GM19463 (cell line): ENCODE results near the gene COBLL1.

Experiments used
- ATAC-seq: cut with Tn5 transposase; IDR thresholded peaks from one replicate; pipeline ENCODE4 v1.9.1; 2021; ENCODE audit warnings: mild to moderate bottlenecking, moderate library complexity; ENCODE audit not compliant: unreplicated experiment

The COBLL1 gene

DNA sequence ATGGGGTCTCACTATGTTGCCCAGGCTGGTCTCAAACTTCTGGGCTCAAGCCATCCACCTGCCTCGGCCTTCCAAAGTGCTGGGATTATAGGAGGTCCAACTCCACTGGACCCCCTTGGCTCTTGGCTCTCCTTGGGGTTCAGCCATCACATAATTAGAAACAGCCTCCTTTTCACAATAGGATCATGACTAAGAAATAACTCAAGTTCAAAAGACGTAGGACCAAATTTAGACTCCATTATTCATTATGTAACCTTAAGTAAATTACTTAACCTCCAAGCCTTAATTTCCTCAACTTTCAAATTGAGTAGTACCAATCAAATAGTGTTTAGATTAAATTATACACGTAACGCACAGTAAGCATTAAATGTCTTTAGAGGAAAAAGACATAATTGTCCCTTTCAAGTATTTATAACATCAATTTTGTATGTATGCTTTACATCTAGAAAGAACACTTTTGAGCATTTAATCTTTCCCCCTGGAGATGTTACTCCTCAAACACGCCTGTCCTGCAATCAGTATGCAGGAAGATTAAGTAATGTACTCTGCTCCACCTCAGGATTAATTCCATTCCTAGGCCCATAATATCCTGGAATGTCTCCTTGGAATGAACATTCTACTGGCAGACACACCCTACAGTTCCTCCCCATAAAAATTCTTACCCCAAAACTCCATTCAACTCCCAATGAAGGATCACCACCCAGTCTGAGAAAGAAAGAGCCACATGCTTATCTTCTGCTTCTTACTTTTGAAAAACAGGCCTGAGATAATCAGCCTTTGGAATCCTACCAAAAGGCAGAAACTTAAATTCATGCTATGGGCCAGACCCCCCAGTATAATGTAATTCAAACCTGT, 49.1 kb downstream of the COBLL1 start:
- no peak for ATAC-seq

DNA sequence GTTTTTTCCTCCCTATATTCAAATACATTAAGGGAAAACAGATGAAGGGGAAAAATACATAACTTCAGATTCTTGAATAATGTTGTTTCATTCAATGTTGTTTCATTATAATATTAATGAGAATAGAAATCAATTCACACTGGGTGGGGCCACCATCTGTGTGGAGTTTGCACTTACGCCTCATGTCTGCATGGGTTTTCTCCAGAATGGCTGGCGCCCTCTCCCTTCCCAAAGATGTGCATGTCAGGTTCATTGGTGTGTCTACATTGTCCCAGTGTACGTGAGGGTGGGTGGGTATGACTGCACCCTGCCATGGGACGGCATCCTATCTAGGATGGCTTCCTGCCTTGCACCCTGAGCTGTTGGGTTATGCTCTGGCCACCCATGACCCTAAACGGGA, 51.7 kb downstream of the COBLL1 start:
- ATAC-seq, result no peak

DNA sequence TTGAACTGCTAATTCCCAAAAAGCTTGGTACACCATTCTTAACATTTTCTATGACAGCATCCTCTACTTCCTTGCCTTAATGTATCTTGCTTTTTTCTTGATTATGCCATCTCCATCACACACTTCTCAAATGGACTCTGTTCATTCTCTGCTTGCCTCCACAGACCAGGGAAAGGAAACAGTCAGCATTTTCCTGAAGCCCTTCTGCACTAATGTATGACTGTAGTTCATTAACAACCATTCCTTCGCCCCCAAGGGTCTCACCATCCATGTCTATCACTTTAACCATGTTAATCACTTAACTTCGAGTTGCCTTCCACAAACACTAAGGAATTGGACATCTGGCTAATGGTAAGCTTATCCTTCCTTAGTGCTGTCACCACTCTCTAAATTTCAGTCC, 54.8 kb downstream of the COBLL1 start:
- no peak for ATAC-seq

DNA sequence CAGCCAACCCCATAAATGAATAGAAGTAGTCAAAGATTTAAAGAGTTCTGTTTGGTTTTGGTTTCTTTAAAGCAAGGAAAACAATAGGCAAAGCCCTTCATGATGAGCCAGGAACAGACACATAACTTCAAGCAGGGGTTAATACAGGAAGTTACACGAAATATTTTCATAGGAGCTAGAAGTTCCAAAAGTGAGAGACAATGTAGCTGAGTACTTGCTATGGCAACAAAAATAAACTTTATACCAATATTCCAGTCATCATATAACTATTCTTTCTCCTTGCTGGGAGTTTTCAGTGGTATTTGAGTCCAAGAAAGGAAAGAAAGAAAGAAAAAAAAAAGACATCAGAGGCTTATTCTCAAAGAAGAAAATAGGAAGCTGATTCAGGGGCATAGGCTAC, 56.2 kb downstream of the COBLL1 start:
- ATAC-seq, result no peak

DNA sequence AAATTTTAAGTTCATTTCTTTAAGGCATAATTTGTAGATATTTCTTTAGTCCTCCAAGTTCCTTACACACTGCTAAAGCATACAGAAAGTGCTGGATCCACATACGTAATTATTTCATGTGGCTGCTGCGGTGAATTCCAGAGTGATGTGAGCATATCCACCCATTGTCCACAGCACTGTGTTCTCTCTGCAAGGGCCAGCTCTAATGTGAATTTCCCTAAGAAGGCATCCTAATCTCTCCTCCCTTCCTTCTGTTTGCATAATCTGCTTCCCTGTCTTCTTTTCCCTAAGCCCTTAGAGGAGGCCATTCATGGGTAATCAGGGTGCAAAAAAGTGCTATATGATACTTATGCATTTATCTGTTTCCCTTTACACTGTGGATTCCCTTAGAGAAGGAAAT, 57.2 kb downstream of the COBLL1 start:
- ATAC-seq, result no peak

DNA sequence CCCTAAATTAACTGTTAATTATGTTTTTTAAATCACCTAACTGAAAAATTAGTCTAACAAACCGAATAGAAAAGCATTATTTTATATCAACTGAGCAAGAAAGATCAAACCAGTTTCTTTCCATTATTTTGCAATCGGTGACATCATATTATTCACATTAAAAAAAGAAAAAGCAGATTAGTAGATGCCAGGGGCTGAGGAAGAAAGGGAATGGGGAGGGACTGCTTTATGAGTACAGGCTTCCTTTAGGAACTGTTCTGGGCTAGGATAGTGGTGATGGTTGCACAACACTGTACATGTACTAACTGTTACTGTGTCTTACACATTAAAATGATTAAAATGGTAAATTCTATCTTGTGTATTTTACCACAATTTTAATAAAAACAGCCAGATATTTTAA, 59.3 kb downstream of the COBLL1 start:
- ATAC-seq, result no peak

DNA sequence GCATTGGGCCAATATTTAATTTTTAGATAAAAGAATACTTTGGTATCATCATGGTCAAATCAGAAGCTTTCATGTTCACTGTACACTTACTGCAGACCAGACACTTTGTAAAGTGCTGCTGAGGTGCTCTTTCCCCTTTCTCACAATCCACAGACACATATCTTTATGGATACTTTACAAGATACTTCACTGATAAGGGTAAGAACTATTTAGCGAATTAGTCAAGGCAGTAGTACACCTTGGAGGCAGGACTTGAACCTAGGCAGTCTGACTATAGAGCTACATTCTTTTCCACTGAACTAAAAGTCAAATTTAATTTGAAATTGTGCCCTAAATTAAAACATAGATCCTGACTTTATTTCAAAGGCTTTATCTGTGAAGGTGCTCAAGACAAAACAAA, 60.2 kb downstream of the COBLL1 start:
- no peak for ATAC-seq

DNA sequence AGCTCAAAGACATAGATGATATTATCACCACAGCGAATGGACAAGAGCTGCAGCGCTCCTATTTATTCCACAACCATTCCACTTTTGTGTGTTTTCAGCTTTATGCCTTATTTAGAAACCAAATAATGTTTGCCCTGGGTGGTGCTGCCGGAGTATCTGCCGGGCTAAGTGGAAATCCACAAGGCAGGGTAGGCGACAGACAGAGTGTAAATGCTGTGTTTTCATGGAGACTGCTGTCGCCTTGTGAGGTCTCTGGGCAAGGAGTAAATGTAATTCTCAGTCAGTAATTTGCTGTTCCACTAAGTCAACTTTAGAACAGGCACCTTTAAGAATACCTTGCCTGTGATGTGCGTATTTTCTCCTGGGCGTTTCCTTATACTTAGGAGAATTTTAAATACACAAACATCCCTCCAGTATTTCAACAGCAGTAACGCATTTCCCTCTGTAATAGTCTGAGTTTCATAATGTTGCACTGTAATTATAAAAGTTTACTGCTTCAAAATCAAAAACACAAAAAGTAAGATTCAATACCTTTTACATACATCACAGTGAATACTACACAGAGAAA, 60.9 kb downstream of the COBLL1 start:
- no peak for ATAC-seq

DNA sequence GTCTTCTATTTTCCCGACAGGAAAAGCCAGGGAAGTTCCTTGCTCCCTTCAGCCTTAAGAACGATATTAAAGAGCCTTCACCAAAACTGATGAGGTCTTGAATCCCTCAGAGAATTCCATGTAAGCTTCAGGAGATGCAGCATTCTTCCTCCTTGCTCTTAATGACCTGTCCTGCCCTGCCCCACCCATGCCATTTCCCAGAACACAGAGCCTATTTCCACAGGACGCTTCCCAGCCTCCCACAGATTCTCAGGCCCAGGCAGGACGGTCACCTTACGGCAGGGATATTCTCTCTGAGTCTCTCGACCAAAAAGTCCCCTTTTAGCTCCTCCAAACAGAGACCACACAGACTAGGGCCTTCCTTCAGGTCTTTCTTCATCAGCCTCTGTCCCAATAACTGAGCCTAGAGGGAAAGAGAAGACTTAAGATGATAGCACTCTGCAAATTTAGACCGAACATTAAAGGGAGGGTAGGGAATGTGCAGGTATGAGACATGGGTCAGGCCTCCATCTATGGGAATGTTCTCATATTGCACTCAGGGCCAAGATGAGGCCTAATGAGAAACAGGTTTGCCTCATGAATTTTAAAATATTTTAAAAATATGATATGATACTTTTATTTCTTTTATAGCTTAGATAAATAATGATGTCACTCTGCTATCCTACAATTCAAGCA, 62.1 kb downstream of the COBLL1 start:
- no peak for ATAC-seq

DNA sequence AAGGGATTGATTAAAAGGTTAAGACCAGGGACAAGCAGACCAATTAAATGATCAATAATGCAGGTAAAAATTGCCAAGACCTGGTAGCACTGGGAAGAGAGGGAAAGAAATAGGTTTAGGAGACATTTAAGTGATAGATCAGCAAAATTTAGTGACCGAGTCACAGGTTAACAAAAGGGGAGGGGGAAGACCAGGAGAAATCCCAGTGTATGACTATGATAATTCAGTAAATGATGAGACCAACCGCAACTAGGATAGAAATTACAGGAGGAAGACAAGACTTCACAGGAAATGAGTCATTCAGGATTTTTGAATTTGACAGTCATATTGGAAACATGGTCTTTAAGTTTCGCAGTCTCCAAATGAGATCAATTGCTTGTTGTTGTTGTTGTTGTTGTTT, 62.9 kb downstream of the COBLL1 start:
- ATAC-seq, result no peak

DNA sequence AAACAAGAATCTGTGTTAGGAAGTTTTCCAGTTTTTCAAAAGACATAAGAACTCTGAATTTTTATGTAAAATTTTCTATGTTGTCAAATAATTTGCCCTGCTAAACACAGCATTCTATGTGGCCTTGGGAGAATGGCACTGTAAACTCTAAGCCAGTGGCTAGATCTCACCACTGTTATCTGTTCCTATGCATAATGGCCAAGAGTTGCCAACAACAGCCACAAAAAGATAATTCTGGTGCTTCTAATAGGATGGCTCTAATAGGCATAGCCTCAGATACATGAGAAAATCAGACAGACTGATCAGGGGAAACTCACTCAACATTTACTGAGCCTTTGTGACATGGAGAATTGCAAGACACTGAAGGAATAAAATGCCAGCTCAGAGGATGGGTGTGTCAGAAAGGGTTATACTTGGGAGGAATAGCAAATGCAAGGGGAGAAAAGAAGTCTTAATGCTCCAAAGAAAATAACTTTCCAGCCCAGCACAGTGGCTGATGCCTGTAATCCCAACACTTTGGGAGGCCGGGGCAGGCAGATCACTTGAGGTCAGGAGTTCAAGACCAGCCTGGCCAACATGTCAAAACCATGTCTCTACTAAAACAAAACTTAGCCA, 63.7 kb downstream of the COBLL1 start:
- ATAC-seq, result no peak

DNA sequence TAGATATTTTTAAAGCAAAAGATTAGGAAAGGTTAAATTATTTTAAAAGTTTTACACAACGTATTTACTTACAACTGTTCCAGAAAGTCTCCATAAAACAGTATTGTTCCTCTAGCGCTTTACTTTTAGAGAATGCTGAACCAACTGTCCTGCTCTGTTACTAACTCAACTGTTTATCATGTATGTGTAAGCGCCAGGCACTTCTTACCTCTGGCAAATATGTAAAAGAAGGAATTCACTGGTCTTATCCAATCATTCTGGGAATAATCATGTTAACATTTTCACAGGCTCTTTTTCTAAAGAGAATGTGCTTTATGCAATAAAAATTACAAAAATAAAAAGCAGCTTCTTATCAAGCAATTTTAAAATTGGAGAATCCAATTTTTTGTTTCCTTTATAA, 68.0 kb downstream of the COBLL1 start:
- no peak for ATAC-seq

DNA sequence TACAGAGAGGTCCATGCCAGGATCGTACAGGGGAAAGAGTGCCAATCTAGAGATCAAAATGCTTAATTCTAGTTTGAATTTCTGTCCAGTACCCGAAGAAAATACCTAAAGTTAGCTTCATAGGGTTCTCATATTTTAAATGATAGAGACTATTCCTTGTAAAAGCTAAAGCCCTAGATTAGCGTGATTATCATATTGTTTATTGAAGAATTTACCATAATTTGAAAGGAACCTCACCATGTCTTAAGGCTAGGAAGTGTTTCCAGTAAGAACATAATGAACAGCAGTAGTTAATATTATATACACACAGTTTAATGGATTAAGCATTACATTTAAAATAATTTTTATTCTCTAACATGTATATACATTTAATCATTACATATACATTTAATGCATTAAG, 68.5 kb downstream of the COBLL1 start:
- no peak for ATAC-seq

DNA sequence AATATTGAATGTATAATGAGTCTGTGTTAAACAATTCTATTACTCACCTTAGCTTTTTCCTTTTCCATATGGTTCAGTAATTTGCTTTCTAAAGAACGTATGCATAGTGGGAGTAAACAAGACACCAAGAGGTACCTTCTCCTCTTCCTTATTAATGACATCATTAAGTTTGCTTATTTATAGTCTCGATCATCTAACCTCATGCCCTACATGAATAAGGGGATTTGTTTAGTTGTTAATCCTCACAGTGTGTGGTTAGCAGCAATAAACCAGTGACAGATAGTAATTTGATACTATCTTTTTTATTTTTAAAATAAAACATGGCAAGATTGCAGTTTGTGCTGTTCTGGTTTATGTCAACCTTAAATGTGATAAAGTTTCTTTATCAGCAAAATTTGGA, 69.7 kb downstream of the COBLL1 start:
- no peak for ATAC-seq

DNA sequence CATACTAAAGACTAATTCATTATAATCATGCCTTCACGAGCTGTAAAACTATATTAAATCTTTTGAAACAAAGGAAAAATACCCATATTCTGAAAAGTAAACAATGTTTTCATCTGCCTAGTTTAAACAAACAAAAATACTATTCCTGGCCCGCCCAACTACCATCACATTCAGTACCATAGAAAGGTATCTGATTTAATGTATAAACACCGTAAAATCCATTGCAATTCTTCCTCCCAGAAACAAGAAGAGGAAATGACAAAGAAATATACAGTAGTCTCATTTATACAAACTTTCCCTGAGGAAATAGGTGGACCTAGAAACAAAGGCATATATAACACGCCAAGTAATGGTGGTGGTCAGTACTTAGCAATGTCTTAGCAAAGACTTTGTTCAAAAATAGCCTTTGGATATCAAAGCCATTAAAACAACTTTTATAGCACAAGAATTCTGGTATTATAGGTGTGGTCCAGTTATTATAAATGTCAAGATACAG, 71.2 kb downstream of the COBLL1 start:
- no peak for ATAC-seq

DNA sequence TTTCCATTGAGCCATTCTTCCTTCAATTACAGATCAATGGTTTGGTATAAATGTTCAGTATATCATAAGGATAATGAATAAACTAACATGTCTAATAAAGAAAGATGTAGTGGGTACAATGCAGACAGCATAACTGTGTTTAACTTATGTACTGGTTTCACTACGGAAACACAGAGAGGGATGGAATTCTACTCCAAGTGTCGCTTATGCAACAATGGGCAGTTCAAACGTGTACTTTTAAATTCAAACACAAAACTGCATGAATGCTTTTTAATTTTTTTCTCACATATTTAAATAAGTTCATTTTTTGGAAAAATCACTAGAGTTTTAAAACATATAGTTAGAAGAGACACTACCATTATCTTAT, 74.7 kb downstream of the COBLL1 start:
- no peak for ATAC-seq

DNA sequence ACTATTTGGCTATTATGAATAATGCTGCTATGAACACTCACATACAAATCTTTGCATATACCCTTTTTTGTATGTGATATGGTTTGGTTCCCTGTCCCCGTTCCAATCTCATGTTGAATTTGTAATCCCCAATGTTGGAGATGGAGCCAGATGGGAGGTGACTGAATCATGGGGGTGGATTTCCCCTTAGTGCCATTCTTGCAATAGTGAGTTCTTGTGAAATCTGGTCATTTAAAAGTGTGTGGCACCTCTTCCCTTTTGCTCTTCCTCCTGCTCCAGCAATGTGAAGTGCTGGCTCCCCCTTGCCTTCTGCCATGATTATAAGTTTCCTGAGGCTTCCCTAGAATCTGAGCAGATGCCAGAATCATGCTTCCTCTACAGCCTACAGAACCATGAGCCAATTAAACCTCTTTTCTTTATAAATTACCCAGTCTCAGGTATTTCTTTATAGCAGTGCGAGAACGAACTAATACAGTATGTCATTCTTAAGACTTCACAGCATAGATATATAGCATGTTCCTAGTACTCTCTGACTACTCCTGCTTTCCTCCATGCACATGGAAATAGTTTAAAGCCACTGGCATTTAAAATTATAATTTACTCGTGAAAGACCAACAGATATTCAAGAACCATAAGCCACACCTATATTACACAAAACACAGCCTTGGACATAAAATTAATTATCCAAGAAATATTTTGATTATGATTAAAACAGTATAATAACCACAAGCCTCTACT, 75.2 kb downstream of the COBLL1 start:
- no peak for ATAC-seq

DNA sequence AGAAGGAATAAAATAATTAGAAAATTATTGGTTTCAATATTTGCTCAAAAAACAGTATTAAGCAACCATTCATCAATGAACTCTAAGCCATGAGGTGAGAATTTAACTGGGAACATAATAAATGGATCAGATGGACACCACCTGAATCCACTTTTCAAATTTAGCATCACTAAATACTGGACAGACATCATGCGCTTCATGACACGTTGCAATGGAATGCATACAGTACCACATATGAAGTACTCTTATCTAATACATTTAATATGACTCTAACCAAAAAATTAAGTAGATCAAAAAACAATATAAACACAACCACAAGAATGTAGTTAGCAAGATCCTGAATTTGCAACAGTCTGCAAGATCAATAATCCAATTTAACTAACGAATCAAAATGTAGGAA, 76.6 kb downstream of the COBLL1 start:
- no peak for ATAC-seq

DNA sequence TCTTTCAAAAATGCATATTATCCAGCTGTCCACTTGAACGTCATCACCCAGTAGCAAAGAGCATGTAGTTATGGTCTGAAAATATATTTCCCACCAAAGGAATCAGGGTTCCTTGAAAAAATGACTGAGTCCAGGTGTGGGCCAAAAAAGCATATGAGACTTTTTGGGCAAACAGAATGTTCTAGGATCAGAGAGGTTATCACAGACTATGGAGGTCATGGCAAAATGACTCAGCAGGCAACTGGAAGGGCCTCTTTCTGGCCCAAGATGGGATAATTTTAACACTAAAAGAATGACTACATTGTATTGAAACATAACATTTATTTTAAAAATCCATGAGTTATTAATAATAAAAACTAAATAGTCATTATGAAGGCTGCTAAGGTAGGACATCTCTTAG, 77.1 kb downstream of the COBLL1 start:
- no peak for ATAC-seq

DNA sequence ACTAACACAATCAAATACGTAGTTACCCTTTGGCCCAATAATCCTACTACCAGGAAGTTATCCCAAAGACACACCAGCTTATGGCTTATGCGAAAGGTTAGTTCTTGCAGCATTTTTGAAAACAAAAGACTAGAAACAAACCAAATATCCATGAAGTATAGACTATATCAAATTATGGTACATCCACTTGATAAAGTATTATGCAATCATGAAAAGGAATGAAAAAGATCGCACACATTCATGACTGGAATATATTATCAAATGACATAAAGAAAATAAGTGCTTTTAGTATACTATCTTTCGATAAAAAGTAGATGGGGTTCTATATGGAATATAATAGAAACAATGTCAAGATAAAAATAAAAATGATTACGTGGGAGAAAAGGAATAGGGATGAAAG, 78.2 kb downstream of the COBLL1 start:
- ATAC-seq, result no peak
